Ishikawa (cell line): Measurements from ENCODE around the gene EFCAB10.

Experiments
- REST ChIP-seq: IDR thresholded peaks from 2 replicates; pipeline ENCODE4 v1.6.1; 2012; ENCODE audit warnings: low read depth, mild to moderate bottlenecking
- TAF1 ChIP-seq: IDR thresholded peaks from 2 replicates; pipeline ENCODE4 v1.6.1; 2012; ENCODE audit warnings: low read depth, mild to moderate bottlenecking
- TEAD4 ChIP-seq: IDR thresholded peaks from 2 replicates; pipeline ENCODE4 v1.6.1; 2012

GRCh38 chr7:105596866-105597265, 15.6 kb upstream of the EFCAB10 start:
- TF ChIP-seq TEAD4 (no peak), REST (no peak), TAF1 (no peak)
